Body of pancreas (tissue), 4 donors: ENCODE results near the gene NOS3.
A peak's percentile ranks its signal among the peaks of the same experiment; 100 is the strongest.

Source experiments
- POLR2A ChIP-seq, 3 donors: fragments of 450-650 bp; IDR thresholded peaks; one replicate each; pipeline ENCODE4 v1.6.1; 2016; ENCODE audit warnings: antibody characterized with exemption in 3 of 3, mild to moderate bottlenecking in 2 of 3
- TF ChIP-seq, protein P1 (sequence below), 7 experiments: fragments of 450-650 bp in 4 of 7; fragments of 200-600 bp in 3 of 7; sonication (generic) in 3 of 7; IDR thresholded peaks; one replicate each; pipeline ENCODE4 v1.5.1; 2016 to 2019; ENCODE audit warnings: antibody characterized with exemption in 7 of 7

GRCh38 chr7:150988230-150989226, 2.3 kb upstream of the NOS3 start:
- TF ChIP-seq, protein P1, sequence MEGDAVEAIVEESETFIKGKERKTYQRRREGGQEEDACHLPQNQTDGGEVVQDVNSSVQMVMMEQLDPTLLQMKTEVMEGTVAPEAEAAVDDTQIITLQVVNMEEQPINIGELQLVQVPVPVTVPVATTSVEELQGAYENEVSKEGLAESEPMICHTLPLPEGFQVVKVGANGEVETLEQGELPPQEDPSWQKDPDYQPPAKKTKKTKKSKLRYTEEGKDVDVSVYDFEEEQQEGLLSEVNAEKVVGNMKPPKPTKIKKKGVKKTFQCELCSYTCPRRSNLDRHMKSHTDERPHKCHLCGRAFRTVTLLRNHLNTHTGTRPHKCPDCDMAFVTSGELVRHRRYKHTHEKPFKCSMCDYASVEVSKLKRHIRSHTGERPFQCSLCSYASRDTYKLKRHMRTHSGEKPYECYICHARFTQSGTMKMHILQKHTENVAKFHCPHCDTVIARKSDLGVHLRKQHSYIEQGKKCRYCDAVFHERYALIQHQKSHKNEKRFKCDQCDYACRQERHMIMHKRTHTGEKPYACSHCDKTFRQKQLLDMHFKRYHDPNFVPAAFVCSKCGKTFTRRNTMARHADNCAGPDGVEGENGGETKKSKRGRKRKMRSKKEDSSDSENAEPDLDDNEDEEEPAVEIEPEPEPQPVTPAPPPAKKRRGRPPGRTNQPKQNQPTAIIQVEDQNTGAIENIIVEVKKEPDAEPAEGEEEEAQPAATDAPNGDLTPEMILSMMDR (IDR thresholded peaks at IDR 0.05) = peak; percentile 58 to 76 (median 68)
- TF ChIP-seq POLR2A (IDR thresholded peaks at IDR 0.05) = no peak
